Measurements from ENCODE around the gene RBM24. TPM values are rescaled to one million over a fixed set of nuclear protein-coding genes. Genes with fewer than 3 reads are reported as not detected.

RBM24 gene
- total RNA-seq, 4 donors from 2014 or later, result 0.21 to 3.1 (median 0.76) TPM

DNA sequence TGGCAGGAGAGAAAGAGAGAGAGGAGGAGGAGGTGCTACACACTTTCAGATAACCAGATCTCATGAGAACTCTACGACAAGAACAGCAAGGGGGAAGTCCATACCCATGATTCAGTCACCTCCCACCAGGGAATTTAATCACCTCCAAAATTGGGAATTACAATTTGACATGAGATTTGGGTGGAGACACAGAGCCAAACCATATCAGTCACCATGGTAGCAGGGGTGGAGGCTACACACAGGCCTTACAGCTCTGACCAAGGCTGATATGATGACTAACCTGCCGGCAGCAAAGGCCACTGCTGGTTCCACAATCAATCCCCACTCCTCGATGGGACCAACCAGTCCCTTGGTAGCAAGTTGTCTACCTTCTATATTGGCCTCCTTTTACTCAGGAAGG, 13.6 kb upstream of the RBM24 start:
- Histone ChIP-seq H3K36me3 (no peaks in the 10 kb centered on the region), H3K4me1 (no peaks in the 10 kb centered on the region), H3K4me3 (no peak overlapping the region), H3K27ac (no peak overlapping the region), H3K9me3 (no peaks in the 10 kb centered on the region), H3K27me3 (no peaks in the 10 kb centered on the region)
- no peak for DNase-seq (ENCODE audit: low spot score in 2 of 2)
- TF ChIP-seq POLR2A (IDR thresholded peaks at IDR 0.05) (no peak), POLR2AphosphoS5 (IDR thresholded peaks at IDR 0.05) (no peak), EP300 (IDR thresholded peaks at IDR 0.05) (no peak)
- TF ChIP-seq, protein P1, sequence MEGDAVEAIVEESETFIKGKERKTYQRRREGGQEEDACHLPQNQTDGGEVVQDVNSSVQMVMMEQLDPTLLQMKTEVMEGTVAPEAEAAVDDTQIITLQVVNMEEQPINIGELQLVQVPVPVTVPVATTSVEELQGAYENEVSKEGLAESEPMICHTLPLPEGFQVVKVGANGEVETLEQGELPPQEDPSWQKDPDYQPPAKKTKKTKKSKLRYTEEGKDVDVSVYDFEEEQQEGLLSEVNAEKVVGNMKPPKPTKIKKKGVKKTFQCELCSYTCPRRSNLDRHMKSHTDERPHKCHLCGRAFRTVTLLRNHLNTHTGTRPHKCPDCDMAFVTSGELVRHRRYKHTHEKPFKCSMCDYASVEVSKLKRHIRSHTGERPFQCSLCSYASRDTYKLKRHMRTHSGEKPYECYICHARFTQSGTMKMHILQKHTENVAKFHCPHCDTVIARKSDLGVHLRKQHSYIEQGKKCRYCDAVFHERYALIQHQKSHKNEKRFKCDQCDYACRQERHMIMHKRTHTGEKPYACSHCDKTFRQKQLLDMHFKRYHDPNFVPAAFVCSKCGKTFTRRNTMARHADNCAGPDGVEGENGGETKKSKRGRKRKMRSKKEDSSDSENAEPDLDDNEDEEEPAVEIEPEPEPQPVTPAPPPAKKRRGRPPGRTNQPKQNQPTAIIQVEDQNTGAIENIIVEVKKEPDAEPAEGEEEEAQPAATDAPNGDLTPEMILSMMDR (IDR thresholded peaks at IDR 0.05), result no peak
- 72% methylated on average over 2 of the region's 3 CpGs for WGBS

DNA sequence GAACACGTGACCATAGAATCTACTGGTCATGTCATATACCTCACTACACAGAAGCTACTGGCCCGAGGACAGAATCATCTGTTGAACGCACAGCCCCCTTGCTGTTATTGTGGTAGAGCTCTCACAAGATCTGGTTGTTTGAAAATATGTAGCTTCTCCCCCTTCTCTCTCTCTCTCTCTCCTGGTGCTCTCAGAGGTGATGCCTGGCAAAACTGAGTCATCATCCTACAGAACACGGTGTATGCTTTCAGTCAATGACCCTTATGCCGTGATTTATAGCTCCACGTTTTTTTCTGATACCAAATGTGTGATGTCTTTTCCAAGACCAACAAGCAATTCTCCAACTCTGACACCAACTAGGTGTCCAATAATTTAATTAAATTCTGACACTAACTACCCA, 13.0 kb upstream of the RBM24 start:
- Histone ChIP-seq H3K36me3 (no peaks in the 10 kb centered on the region), H3K9me3 (no peaks in the 10 kb centered on the region), H3K27me3 (no peaks in the 10 kb centered on the region), H3K4me1 (no peaks in the 10 kb centered on the region), H3K27ac (no peak overlapping the region), H3K4me3 (no peak overlapping the region)
- WGBS, result 87% methylated on average over 6 of the region's 6 CpGs
- TF ChIP-seq, protein P1 (IDR thresholded peaks at IDR 0.05), result no peak
- no peak for TF ChIP-seq EP300 (IDR thresholded peaks at IDR 0.05)
- TF ChIP-seq POLR2A (IDR thresholded peaks at IDR 0.05), result no peak
- no peak for TF ChIP-seq POLR2AphosphoS5 (IDR thresholded peaks at IDR 0.05)
- no peak for DNase-seq (ENCODE audit: low spot score in 2 of 2)

- H3K9me3 ChIP-seq, result no peaks in the 10 kb centered on the region
- H3K27ac ChIP-seq, result no peak overlapping the region
- WGBS, result 68% methylated on average over 3 of the region's 3 CpGs
- TF ChIP-seq, protein P1 (IDR thresholded peaks at IDR 0.05), result no peak
- TF ChIP-seq POLR2A (IDR thresholded peaks at IDR 0.05) (no peak), POLR2AphosphoS5 (IDR thresholded peaks at IDR 0.05) (no peak), EP300 (IDR thresholded peaks at IDR 0.05) (no peak)
- no peaks in the 10 kb centered on the region for H3K4me1 ChIP-seq
- no peaks in the 10 kb centered on the region for H3K36me3 ChIP-seq
- no peak for DNase-seq (ENCODE audit: low spot score in 2 of 2)
- H3K4me3 ChIP-seq, result no peak overlapping the region
- H3K27me3 ChIP-seq, result no peaks in the 10 kb centered on the region
Measured at GRCh38 chr6:17269840-17270239, 11.3 kb upstream of the RBM24 start.

DNA sequence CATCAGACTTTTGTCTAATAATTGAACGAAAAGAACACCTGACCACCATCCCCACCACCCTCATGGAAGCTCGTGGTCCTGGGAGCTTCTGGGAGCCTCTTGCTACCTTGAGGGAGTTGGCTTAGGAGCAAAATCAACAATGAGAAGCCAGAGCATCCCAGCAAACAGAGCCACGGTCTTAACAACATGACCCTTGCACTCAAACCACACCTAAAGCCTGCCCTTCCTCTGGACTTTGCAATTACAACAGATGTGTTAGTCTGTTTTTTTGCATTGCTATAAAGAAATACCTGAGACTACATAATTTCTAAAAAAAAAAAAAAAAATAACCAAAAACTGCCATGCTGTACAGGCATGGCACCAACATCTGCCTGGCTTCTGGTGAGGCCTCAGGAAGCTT, 9.5 kb upstream of the RBM24 start:
- Histone ChIP-seq H3K4me3 (no peak overlapping the region), H3K27me3 (no peaks in the 10 kb centered on the region), H3K27ac (no peak overlapping the region), H3K36me3 (no peaks in the 10 kb centered on the region), H3K4me1 (no peaks in the 10 kb centered on the region), H3K9me3 (no peaks in the 10 kb centered on the region)
- WGBS, result 73% methylated on average over 3 of the region's 3 CpGs
- TF ChIP-seq, protein P1 (IDR thresholded peaks at IDR 0.05), result no peak
- TF ChIP-seq POLR2AphosphoS5 (IDR thresholded peaks at IDR 0.05) (no peak), EP300 (IDR thresholded peaks at IDR 0.05) (no peak)
- DNase-seq (ENCODE audit: low spot score in 2 of 2), result no peak

- Histone ChIP-seq H3K27me3 (peaks cover 2% of the 10 kb centered on the region), H3K4me3 (no peak overlapping the region), H3K36me3 (no peaks in the 10 kb centered on the region), H3K27ac (no peak overlapping the region), H3K4me1 (peaks cover 13% of the 10 kb centered on the region), H3K9me3 (no peaks in the 10 kb centered on the region)
- 73% methylated on average over 3 of the region's 3 CpGs for WGBS
- TF ChIP-seq, protein P1 (IDR thresholded peaks at IDR 0.05), result no peak
- TF ChIP-seq EP300 (IDR thresholded peaks at IDR 0.05) (no peak), POLR2A (IDR thresholded peaks at IDR 0.05) (no peak), POLR2AphosphoS5 (IDR thresholded peaks at IDR 0.05) (no peak)
- DNase-seq (ENCODE audit: low spot score in 2 of 2), result no peak
Measured at GRCh38 chr6:17276766-17277165, 4.4 kb upstream of the RBM24 start.

All from suprapubic skin (tissue), 4 donors.